Lower leg skin (tissue), 4 donors: ENCODE results near the gene GSG1L. TPM values are rescaled to one million over a fixed set of nuclear protein-coding genes. Genes with fewer than 3 reads are reported as not detected.

ENCODE experiments used
- DNase-seq, 2 donors: peaks; one replicate each; pipeline ENCODE4 v3.0.0-alpha.2; 2019; ENCODE audit warnings: low spot score in 2 of 2
- H3K4me3 ChIP-seq: fragments of 200-600 bp; sonication (generic); 2 replicates; pipeline ENCODE4 v1.5.1; 2017; ENCODE audit warnings: mild to moderate bottlenecking, low read depth; ENCODE audit not compliant: poor library complexity, severe bottlenecking
- POLR2A ChIP-seq, 2 donors: fragments of 450-650 bp; IDR thresholded peaks; one replicate each; pipeline ENCODE4 v1.6.1; 2016 to 2017; ENCODE audit warnings: antibody characterized with exemption in 2 of 2, mild to moderate bottlenecking in 1 of 2, moderate library complexity in 1 of 2
- WGBS, 2 donors: methylation state at CpG; one replicate each; pipeline ENCODE4 v1.1.5; 2018; 5-methylcytosine and 5-hydroxymethylcytosine counted together
- intact Hi-C: fragments of 100-400 bp; cut with DNase I; formaldehyde crosslinking; loops from one replicate; pipeline ENCODE4 v1.15.0; 2023; ENCODE audit warnings: low total_unique reads
- total RNA-seq, 4 donors: library from RNA; depleted of rRNA; stranded (reverse); fragments of >200 nt; gene quantifications; one replicate each; pipeline ENCODE4 v1.1.0, GENCODE V29; 2016
- TF ChIP-seq, protein P1 (sequence below), 3 donors: fragments of 450-650 bp; IDR thresholded peaks; one replicate each; pipeline ENCODE4 v1.5.1; 2016; ENCODE audit warnings: antibody characterized with exemption in 3 of 3, mild to moderate bottlenecking in 3 of 3, moderate library complexity in 2 of 3

Gene GSG1L
- total RNA-seq, 4 donors from 2014 or later, result 0.49 to 1.1 (median 0.59) TPM; not detected in 1

DNA sequence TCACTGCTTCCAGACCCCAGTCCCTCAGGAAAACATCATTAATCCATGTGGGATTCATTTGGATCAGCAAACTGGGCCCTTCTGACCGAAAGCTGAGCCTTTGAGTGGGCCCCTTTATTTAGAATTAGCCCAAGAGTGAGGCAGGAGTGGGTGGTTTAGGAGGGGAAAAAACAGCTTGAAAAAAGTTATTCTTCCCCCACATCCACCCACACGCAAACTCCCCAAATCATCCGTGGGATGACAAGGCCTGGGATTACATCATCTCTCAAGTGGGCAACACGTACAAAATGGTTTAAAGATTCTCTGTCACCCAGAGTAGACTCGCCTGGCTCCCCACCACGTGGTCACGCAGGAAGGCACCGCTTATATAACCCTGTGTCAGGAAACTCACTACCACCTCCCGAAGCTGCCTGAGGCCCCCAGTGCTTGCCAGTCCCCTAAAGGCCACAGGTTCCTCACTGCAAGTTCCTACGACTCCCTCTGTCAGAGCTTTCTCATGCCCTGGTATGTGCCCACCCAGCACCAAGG is 27.6 kb downstream of the GSG1L start:
- intact Hi-C loops, result no loop called here
- WGBS, 2 donors, result 62 to 63% methylated on average over 10 of the region's 10 CpGs
- DNase-seq, result no peak
- H3K4me3 ChIP-seq, result no peak overlapping the region
- TF ChIP-seq POLR2A (IDR thresholded peaks at IDR 0.05), result no peak
- TF ChIP-seq, protein P1, sequence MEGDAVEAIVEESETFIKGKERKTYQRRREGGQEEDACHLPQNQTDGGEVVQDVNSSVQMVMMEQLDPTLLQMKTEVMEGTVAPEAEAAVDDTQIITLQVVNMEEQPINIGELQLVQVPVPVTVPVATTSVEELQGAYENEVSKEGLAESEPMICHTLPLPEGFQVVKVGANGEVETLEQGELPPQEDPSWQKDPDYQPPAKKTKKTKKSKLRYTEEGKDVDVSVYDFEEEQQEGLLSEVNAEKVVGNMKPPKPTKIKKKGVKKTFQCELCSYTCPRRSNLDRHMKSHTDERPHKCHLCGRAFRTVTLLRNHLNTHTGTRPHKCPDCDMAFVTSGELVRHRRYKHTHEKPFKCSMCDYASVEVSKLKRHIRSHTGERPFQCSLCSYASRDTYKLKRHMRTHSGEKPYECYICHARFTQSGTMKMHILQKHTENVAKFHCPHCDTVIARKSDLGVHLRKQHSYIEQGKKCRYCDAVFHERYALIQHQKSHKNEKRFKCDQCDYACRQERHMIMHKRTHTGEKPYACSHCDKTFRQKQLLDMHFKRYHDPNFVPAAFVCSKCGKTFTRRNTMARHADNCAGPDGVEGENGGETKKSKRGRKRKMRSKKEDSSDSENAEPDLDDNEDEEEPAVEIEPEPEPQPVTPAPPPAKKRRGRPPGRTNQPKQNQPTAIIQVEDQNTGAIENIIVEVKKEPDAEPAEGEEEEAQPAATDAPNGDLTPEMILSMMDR (IDR thresholded peaks at IDR 0.05), result no peak

DNA sequence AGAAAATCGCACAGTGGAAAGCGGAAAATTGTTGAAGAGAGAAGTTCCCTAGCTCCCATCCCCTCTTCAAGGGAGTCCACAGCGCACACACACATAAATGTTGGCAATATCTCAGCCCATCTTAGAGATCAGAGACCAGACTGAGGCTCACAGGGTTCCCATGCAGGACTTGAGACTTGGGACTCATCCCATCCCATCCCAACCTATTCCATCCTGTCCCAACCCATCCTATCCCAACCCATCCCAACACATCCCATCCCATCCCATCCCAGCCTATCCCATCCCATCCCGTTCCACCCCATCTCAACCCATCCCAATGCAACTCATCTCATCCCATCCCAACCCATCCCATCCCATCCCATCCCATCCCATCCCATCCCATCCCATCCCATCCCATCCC is 29.6 kb downstream of the GSG1L start:
- intact Hi-C loops, result no loop called here
- WGBS, 2 donors, result 94 to 96% methylated on average over 4 of the region's 4 CpGs
- TF ChIP-seq, protein P1 (IDR thresholded peaks at IDR 0.05), result no peak
- no peak for TF ChIP-seq POLR2A (IDR thresholded peaks at IDR 0.05)

DNA sequence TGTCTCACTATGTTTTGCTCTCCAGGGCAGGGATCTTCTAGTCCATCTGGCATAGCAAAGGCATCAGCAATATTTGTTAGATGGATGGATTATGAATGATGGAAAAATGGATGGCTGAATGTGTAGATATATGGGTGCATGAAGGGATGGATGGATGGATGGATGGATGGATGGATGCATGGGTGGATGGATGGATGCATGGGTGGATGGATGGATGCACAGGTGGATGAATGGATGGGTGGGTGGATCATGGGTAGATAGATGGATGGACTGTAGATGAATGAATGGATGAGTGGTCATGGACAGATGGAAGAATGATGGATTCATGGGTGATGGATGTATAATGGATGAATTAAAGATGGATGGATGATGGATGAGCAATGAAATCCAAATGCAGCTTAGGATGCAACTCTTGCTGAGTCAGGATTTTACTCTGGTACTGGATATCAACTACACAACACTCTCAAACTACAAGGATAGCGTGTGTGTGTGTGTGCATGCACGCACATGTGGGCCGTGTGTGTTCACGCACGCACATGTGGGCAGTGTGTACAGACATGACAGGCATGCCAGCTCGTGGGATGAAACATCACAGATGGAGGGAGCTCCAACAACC is 34.0 kb downstream of the GSG1L start:
- H3K4me3 ChIP-seq, result no peak overlapping the region
- no peak for DNase-seq
- intact Hi-C loops, result no loop called here
- no peak for TF ChIP-seq POLR2A (IDR thresholded peaks at IDR 0.05)
- TF ChIP-seq, protein P1 (IDR thresholded peaks at IDR 0.05), result no peak
- 80 to 83% methylated on average over 6 of the region's 6 CpGs for WGBS, 2 donors

More for the DNA sequence above, 29.6 kb downstream of the GSG1L start:
- no peak for DNase-seq
- H3K4me3 ChIP-seq, result no peak overlapping the region

DNA sequence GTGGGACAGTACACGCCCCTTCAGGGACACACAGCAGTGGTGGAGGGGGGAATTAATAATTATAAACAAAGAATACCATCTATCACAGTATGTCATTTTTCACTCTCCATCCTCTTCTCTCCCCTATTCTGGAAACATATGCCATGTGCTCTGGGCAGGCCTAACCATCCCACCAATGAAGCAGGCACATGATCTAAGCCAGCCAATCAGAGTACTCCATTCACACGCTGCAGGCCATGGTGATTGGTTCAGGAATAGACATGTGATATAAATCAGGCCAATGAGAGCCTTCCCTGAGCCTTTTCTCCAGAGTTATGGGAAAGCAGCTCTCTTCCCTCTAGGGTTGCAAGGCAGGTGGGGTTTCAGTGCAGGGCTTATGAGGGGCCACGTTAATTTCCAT is 36.5 kb downstream of the GSG1L start:
- TF ChIP-seq POLR2A (IDR thresholded peaks at IDR 0.05), result no peak
- TF ChIP-seq, protein P1 (IDR thresholded peaks at IDR 0.05), result no peak
- 88 to 95% methylated on average over 3 of the region's 3 CpGs for WGBS, 2 donors
- H3K4me3 ChIP-seq, result no peak overlapping the region
- DNase-seq, result no peak
- intact Hi-C loops, result no loop called here

DNA sequence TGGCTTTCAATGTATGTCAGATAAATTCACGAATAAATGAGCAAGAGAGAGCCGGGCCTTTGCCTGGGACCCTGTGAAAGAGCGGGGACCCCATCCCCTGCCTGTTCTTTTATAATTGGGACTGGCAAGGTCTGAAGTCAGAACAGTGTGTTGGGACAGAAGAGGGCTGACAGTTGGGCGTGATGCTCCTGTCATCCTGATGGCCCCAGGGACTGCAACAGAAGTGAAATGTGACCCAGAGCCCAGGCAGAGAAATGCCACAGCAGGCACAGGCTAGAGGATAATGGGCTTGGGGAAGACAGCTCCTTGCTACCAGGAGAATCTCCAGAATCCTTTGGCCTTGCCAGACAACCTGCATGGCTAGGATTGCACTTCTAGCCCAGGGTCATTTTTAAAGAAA is 37.9 kb downstream of the GSG1L start:
- H3K4me3 ChIP-seq, result no peak overlapping the region
- DNase-seq, result no peak
- intact Hi-C loops, result no loop called here
- no peak for TF ChIP-seq POLR2A (IDR thresholded peaks at IDR 0.05)
- TF ChIP-seq, protein P1 (IDR thresholded peaks at IDR 0.05), result no peak
- WGBS, 2 donors, result 73 to 77% methylated on average over 4 of the region's 4 CpGs

DNA sequence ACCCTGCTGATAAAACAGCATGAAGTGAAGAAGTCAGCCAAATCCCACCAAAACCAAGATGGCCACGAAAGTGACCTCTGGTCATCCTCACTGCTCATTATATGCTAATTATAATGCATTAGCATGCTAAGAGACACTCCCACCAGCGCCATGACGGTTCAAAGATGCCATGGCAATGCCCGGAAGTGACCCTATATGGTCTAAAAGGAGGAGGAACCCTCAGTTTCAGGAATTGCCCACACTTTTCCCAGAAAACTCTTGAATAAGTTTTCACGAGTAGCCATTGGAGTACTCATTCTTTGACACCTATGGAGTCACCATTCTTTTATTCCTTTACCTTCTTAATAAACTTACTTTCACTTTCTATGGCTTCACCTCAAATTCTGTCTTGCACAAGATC is 44.3 kb downstream of the GSG1L start:
- WGBS, 2 donors, result 84 to 85% methylated on average over 5 of the region's 5 CpGs
- DNase-seq, result no peak
- H3K4me3 ChIP-seq, result no peak overlapping the region
- no peak for TF ChIP-seq POLR2A (IDR thresholded peaks at IDR 0.05)
- TF ChIP-seq, protein P1 (IDR thresholded peaks at IDR 0.05), result no peak
- intact Hi-C loops, result no loop called here
